ENCODE measurements around the gene PACRG. TPM values are rescaled to one million over a fixed set of nuclear protein-coding genes. Genes with fewer than 3 reads are reported as not detected.

Gene PACRG
- total RNA-seq, 1 donor from 2014 or later: 0.17 TPM

DNA sequence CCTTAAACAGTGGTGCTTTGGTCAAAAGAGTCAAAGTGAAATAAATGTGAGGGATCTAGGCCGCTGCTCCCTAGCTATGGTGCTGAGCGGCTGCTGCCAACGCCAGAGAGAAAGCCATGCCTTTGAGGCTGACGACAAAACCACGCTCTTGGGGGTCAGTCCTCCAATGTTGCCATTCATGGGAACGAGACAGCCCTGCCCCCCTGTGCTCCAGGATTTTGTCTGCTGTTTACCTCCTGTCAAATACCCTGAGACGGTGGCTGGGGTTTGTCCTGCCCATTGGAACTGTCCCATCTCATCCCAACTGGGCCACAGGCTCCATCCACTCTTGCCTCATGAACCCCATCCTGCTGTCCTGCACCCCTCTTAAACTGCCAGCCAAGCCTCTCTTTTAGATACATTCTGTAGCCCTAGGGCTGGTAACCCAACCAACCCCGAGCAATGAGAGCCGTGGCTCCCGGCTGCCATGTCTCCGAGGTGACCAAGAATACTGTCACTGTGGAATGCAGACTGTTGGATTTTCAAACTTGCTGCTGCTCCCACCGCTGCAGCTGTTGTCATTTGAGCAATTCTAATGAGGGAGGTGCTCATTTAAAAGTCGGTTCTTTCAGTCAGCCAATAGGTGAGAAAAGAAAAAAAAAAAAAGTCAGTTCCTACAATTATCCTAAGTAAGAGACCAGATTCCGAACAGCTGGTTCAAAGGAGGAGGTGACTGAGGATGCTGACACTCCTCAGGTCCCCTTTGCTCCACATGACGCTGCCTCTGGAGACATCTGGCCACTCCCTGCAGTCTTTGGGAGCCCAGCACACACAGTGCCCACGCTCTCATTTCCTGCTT lies 613.7 kb downstream of the PACRG start:
- no peak for DNase-seq

DNA sequence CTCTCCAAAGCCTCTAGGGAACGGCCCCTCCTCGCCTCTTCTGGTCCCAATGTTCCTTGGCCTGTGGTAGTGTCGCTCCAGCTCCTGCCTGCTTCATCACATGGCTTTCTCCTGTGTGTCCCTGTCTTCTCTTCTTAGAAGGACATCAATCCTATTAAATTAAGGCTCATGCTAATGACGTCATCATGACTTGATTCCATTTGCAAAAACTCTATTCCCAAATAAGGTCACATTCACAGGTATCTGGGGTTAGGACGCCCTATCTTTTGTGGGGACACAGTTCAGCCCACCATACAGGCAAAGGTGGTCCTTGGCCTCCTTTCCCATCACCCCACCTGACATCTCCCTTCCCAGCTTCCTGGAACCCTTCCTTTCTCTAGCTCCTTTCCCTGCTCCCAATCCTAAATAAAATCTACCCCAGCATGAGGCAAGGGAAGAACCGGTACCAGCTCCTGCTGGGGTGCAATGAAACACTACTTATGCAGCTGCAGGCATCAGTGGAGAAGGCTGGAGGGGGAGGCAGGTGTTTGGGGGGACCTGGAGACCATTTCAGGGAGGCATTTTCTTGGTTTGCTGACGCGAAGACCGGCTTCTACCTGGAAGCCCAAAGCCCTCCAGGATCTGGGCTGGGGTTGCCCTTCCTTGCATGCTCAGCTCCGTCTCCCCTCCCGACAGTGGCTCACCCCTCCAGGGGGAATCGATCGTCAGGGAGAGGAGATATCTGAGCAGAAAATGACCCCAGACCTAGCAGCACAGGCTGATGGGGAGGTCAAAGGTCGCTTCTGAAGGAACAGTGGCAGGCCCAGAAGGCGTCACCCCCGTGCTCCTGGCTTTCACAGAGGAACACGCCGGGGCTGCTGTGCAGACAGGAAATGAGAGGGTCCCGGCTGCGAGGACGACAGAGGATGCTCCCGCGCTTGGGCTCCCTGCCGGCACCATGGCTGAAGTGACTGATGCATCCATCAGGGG lies 615.1 kb downstream of the PACRG start:
- DNase-seq: no peak

DNA sequence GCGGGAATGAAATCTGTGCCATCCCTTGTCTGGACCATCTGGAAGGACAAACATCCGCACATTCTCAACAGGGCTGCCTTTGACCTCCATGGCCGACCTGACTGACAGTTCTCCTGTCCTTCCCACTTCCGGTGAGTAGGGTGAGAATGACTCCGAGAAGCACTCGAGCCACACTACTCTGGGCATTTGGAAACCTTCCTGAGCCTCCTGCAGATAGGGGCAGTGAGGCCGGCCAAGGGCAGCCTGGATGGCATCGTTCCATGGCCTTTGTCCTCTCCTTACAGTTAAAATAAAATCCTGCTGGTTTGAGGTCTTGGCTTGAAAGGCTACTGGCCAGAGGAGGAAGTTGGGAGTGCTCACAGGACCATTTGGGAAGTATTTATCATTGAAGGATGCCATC lies 615.8 kb downstream of the PACRG start:
- no peak for DNase-seq

DNA sequence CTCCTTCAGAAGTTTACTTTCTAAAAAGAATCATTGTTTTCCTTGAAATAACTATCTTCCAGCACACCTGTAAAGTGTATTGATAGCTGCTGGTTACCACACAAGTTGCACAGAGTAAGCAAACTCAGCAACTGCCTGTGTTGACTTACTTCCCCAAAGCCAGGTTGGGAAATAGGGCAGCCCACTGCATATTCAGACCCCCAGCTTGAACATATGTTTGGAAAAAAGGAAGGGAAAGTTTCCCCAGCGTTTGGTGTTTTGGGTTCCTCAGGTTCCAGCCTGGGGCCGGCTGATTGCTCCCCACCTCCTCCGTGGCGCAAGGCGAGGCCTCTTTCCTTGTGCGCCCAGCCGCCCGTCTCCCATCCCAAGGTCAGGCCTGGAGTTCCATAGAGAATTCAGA lies 616.6 kb downstream of the PACRG start:
- no peak for DNase-seq

DNA sequence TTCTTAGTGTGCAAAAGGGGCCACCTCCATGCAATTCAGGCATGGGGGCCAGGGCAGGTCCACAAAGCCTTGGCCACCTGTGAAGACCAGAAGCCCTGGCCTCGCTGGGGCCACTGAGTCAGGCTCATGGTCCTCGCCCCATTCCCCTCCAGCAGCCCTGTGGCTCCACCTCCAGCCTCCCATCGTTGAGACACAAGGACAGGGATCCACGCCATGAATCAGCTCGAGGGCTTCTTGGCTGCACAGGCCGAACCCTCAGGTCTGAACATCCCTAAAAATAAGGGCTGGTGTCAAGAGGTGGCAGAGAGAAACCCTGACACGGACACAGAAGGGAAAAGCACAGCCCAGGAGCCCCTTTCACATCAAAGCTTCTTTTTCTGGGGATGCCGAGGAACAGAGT lies 618.2 kb downstream of the PACRG start:
- DNase-seq: no peak

DNA sequence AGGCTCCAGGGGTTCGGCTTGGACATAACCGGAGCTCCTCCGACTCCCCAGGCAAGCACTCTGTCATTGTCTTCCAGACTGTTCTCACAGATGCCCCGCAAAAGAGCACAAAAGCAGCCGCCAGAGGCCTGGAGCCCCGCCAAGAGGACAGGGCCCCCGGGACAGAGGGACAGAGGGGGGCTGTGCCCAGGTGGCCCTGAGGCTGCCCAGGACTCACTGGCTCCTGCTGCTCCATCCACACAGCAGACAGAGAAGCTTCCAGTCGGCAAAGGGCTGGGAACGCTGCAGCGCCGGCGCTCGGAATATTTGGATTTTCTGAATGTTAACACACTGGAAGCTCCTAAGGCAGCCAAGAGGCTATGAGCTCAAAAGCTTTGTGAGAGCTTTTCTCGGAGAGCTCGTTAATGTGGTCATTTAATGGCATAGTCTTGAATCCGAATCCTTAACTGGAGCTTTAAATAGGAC lies 618.8 kb downstream of the PACRG start:
- no peak for DNase-seq

DNA sequence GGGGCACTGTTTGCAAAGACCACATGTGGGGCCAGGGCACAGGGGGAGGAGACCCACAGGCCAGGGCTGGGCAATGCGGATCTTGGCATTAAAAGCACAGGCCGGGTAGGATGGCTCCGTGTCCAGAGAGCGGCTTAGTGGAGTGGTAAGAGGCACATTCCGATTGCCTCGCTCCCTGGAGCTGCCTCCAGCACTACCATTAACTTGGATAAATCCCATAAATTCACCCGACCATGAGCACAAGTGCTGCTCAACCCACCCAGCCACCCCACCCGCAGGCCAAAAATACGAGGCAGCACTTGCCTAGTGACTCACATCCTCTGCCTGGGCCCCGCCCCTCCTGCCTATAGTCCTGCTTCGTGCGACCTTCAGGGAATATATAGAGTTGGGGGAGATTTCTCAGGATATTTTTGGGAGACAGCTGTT lies 619.3 kb downstream of the PACRG start:
- DNase-seq: no peak

DNA sequence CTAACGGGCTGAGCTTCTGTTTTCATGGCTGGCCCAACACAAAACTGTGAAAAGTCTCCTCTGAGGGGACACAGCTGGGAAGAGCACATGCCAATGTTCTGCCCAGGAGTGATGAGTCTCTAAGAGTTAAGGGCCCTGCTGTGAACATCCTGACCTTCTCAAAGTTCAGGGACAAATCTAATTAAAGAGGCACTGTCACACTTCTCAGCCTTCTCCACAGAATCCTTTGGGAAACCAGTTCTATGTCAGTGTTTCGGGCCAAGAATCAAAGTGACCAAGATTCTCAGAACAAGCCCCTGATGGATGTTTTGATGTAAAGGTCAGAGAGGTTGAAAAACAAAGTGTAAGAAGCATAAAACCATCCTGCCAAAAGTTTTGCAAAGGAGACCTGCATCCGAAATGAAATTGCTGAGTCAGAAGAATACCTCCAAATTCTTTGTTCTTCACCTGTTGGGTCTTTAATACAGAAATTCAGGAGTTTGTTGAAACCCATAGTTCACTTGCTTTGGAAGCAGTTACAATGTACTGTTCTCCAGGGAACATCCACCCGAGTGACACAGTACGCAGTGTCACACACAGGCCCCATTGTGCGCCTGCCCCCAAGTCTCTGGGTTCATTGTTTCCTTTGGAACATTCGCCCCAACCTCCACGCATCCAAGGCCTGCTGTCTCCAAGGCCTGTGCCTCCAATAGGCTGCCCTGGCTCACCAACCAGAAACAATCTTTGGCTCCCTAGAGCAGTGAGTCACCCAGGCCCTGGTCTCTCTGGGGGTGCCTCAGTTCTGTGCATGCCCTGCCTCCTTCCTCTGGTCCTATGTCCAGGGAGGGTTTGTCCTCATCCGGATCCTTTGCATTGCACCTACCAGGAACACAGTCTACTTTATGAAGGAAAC lies 621.3 kb downstream of the PACRG start:
- no peak for DNase-seq

DNA sequence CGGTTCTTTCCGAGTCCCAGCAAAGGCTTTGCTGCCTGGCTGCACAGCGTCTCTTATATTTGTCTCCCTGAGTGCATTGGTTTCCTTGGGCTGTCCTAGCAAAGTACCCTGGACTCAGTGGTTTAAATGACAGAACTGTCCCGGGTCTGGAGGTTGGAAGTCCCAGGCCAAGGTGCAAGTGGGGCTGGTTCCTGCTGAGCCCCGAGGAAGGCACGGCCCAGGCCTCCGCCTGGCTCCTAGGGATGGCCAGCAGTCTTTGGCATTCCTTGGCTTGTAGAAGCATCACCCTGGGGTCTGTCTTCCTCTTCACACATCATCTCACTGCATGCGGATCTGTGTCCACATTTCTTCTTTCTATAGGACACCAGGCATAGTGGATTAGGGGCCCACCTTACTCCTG lies 621.9 kb downstream of the PACRG start:
- DNase-seq: no peak

DNA sequence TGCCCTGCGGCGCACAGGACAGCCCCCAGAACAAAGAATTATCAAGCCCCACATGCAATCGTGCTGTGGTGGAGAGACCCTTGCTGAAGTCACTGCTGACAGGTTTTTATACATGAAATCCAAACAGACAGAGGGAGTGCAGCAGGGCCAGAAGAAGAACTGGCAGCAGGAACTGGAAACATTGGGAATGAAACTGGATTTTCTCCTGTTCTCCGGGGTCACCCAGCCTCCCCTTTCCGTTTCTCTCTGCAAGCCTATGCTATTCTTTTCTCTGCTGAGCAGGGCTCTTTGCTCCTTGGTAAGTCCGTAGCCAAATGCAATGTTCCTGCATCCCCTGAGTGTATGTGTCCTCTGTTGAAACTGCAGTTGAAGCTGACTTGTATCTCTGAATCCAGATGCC lies 623.2 kb downstream of the PACRG start:
- DNase-seq: no peak

DNA sequence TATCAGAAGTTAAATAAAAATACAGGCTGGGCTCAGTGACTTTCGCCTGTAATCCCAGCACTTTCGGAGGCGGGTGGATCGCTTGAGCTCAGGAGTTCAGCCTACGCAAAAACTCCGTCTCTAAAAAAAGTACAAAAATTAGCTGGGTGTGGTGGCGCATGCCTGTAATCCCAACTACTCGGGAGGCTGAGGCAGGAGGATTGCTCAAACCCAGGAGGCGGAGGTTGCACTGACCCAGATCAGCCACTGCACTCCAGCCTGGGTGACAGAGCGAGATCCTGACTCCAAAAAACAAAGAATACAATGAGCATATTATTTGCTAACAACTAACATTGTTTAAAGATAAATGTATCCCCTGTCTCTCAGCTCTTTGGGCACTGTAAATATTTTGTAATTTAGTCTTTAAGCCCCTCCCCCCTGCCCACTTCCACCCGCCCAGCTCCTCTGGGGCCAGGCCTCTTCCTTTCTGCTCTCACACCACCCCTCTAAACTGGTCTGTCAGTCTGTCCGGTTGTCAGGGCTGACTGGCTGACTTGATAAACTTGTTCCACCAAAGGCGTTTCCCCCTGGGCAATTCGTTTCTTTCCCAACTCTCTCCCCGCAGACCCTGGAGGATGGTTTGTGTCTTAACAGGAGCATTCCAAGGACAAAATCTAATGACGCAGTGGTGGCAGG lies 624.4 kb downstream of the PACRG start:
- DNase-seq: no peak

DNA sequence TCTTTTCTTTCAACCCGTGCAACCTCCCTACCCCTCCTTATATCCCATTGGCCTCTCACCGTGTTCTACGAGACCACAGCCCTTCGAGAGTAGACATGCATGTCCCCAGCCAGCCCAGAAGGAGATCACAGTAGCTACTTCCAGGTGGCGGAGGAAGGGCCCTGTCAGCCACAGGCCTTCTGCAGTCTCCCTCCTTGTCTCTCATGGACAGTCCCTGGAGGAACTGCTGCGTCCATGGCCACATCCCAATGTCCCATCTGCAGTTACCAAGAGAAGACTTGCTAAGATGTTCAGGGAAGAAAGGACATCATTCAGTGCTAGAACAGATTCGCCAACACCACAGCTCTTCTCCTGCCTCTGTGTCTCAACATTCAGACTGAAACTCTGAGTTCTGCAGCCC lies 625.2 kb downstream of the PACRG start:
- DNase-seq: no peak

DNA sequence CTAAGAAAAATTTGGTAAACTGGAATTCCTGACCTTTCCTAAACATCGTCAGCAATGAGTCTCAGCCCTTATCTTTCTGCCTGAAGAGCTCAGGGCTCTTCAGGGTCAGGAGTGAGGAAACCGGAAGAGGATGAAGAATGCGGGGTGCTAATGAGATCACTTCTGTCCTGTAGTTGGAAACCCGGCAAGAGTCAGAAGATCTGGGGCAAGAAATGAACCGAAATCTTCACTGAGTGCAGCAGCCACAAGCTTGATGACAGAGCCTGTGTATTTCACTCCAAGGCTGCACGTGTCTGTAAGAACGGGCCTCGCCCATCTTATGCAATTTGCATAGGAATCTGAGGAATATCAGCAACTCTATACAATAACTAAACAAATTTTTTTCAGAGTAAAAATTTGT lies 626.3 kb downstream of the PACRG start:
- peak; percentile 67 for DNase-seq

DNA sequence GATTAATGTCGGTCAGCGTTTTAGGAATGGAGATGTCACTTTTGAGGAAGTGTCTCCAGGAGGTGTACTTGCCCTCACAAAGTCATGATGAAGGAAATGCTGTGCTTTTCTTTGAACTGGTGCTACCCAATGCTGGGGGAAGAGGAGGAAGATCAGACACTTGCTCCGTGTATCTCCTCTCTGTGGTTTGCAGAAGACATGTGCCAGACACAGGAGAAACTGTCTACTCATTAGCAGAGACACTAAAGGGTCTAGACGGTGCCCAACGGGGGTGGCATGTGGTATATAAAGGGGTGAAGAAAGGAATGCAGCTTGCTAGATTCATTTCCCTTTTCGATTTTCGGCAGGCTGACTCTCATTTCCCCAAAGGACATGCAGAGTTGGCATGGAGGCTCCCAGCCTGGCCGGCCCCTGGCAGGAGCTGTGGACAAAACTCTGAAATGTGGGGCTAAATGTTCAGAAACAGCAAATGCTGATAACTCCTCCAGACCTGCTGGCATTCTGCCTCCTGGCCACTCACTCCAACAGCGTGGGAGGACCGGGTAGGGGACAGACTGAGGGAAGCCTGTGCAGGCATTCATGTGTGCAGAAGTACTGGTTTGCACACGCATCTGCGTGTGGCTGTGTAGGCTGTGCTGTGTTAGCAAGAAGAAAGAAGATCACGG lies 627.1 kb downstream of the PACRG start:
- DNase-seq: peak; percentile 61

DNA sequence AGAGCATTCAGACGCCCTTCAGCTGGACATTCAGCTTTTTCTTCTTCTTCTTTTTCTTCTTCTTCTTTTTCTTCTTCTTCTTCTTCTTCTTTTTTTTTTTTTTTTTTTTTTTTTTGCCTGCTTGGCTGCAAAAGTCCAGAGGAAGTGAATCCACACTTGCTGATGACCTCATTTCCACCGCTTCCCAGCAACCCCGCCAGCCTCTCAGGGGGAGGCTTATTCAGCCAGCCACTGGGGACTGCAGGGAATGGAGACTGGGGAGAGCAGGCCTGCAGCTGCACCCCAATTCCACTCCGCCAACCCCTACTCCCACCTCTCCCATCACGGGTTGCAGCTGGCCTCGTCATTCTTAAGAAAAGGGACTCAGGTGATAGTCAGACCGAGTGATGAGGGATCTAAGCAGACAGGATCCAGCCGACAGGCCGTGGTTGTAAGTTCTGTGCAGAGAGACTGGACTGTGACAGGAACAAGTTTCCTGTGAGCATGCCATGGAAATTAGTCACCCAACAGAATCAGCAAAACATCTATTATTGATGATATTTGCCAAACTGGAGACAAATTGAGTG lies 627.7 kb downstream of the PACRG start:
- DNase-seq: peak; percentile 88

DNA sequence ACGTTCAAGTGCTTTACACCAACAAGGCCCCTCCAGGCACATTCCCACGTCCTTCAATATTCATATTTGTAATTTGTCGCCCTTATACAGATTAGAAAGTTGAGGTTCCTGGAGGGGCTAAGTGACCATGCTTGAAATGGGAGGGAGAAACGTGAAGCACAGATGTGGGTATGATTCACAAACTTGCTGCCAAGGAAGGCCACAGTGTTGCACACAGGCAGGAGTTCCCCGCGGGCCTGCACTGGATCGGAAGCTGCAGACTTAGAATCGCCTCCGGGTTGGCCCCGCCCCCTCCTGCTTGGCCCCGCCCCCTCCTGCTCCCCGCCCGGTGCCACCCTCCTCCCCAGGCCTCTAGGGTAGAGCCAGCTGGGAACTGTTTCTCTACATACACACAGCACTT lies 628.5 kb downstream of the PACRG start:
- peak; percentile 84 for DNase-seq

DNA sequence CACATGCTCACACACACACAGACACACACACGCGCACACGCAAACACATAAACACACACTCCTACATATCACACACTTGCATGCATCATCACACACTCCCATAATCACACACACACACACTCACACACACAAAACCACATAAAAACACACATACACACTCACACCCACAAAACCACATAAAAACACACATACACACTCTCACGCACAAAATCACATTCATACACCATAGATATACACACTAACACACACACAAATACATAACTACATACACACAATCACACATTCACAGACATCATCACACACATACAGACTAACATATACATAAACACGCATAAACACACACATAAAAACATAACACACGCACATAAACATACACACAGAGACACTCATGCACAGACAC lies 629.0 kb downstream of the PACRG start:
- DNase-seq: no peak

DNA sequence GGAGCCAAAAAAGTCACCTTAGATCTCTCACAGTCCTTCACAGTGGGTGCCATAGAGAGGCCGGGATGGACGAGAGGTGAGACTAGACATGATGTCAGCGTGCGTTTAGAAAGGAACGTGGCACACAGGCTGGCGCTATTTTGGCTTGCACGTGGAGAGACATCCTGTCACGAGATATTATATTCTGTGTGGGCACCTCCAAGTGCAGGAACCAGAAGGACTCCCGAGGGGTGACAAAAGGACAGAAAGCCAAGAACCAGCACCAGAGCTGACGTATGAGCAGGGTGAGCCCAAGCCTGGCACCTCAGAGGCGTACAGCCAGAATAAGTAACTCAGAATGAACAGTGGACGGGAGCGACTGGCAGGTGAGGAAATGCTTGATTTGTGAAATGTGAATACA lies 636.9 kb downstream of the PACRG start:
- DNase-seq: no peak

Data from dermis blood vessel endothelial cell (primary cell).